GM12878 (cell line): ENCODE data around the gene ABI2. TPM values are rescaled to one million over a fixed set of nuclear protein-coding genes. Genes with fewer than 3 reads are reported as not detected.

ENCODE experiments used
- ATAC-seq: fragments of 200-7000 bp; cut with Tn5 transposase; 3 replicates; pipeline ENCODE4 v1.9.1; 2020; ENCODE audit warnings: mild to moderate bottlenecking, moderate library complexity
- BruUV-seq: library from RNA; stranded (reverse); fragments of 400-500 nt; replicated peaks from 2 replicates; lab custom pipeline; 2021; lab: Mats Ljungman, UMichigan
- CTCF ChIA-PET: fragments of 300-600 bp; sonication (Branson Sonifier 250); formaldehyde crosslinking; extraction: SDS; loops from one replicate; lab custom pipeline; 2021; ENCODE audit warnings: inconsistent platforms; lab: Yijun Ruan, JAX
- POLR2A ChIA-PET: fragments of 350-600 bp; formaldehyde crosslinking; extraction: SDS; loops from one replicate; lab custom pipeline; 2021; ENCODE audit warnings: inconsistent platforms; lab: Charles Lee
- RAD21 ChIA-PET: fragments of 300-600 bp; sonication (Branson Sonifier 250); formaldehyde crosslinking; loops from one replicate; lab custom pipeline; 2023; ENCODE audit warnings: antibody characterized with exemption; ENCODE audit not compliant: unreplicated experiment; lab: Charles Lee
- SMC1A ChIA-PET: fragments of 300-600 bp; sonication (Branson Sonifier 250); formaldehyde crosslinking; loops from one replicate; lab custom pipeline; 2023; ENCODE audit not compliant: unreplicated experiment, uncharacterized antibody; lab: Charles Lee
- DNase-seq: peaks from one replicate; pipeline ENCODE4 v3.0.0-alpha.2; 2011; ENCODE audit warnings: low read depth, low spot score
- FAIRE-seq: peaks from 3 replicates; lab custom pipeline; 2011; peaks lifted over from hg19 to GRCh38; lab: Jason Lieb, UNC
- H2AFZ ChIP-seq: 2 replicates; pipeline ENCODE4 v1.6.0; 2011; ENCODE audit warnings: low read depth, low read length, control low read depth; ENCODE audit not compliant: control insufficient read depth
- H3K27ac ChIP-seq: 2 replicates; pipeline ENCODE4 v1.5.1; 2011; ENCODE audit warnings: control low read depth; ENCODE audit not compliant: control insufficient read depth, insufficient read depth
- H3K27me3 ChIP-seq, 2 experiments: replicated peaks in 1 of 2; 2 replicates each; pipeline versions ENCODE4 v1.6.0 to v1.6.1; 2011; ENCODE audit warnings: low read length in 1 of 2; ENCODE audit not compliant: control insufficient read depth in 2 of 2, insufficient read depth in 2 of 2
- H3K36me3 ChIP-seq, 2 experiments: 2 replicates each; pipeline ENCODE4 v1.5.1; 2011; ENCODE audit warnings: low read length in 1 of 2; ENCODE audit not compliant: control insufficient read depth in 2 of 2, insufficient read depth in 2 of 2
- H3K4me1 ChIP-seq: 2 replicates; pipeline ENCODE4 v1.6.1; 2011; ENCODE audit warnings: mild to moderate bottlenecking, low read length, moderate library complexity, mixed read lengths; ENCODE audit not compliant: control insufficient read depth, insufficient read depth
- H3K4me2 ChIP-seq: 2 replicates; pipeline ENCODE4 v1.6.0; 2011; ENCODE audit warnings: control low read depth; ENCODE audit not compliant: control insufficient read depth, insufficient read depth
- H3K4me3 ChIP-seq: fragments of 200-600 bp; sonication (generic); 2 replicates; pipeline ENCODE4 v1.5.1; 2016
- H3K79me2 ChIP-seq: 2 replicates; pipeline ENCODE4 v1.6.0; 2011; ENCODE audit warnings: low read length; ENCODE audit not compliant: control insufficient read depth, insufficient read depth
- H3K9ac ChIP-seq: 2 replicates; pipeline ENCODE4 v1.8.0; 2011; ENCODE audit warnings: low read length, control low read depth, mixed read lengths; ENCODE audit not compliant: control insufficient read depth, insufficient read depth
- H3K9me3 ChIP-seq: replicated peaks from 3 replicates; pipeline ENCODE4 v1.5.1; 2011; ENCODE audit warnings: mild to moderate bottlenecking, low read length; ENCODE audit not compliant: control insufficient read depth, insufficient read depth
- H4K20me1 ChIP-seq: 2 replicates; pipeline ENCODE4 v1.6.0; 2011; ENCODE audit not compliant: control insufficient read depth, insufficient read depth
- BACH1 ChIP-seq: fragments of 450-650 bp; IDR thresholded peaks from 2 replicates; pipeline ENCODE4 v1.6.1; 2017; ENCODE audit warnings: mild to moderate bottlenecking, borderline replicate concordance
- ETV6 ChIP-seq, 2 experiments: fragments of 450-650 bp in 1 of 2; IDR thresholded peaks in 1 of 2; conservative IDR thresholded peaks in 1 of 2; 2 replicates each; pipeline ENCODE4 v1.6.1; 2014; ENCODE audit warnings: antibody characterized with exemption in 1 of 2, borderline replicate concordance in 1 of 2, low read depth in 1 of 2, mild to moderate bottlenecking in 1 of 2, moderate library complexity in 1 of 2
- GATAD2B ChIP-seq: fragments of 450-650 bp; conservative IDR thresholded peaks from 2 replicates; pipeline ENCODE4 v1.6.1; 2017; ENCODE audit warnings: low read depth, mild to moderate bottlenecking, moderate library complexity
- POLR2AphosphoS2 ChIP-seq: IDR thresholded peaks from 2 replicates; pipeline ENCODE4 v1.6.1; 2011; ENCODE audit warnings: low read depth, mild to moderate bottlenecking, low read length, improper control_type of control experiment, moderate library complexity
- RCOR1 ChIP-seq: conservative IDR thresholded peaks from 2 replicates; pipeline ENCODE4 v1.6.1; 2012; ENCODE audit warnings: low read depth, low read length, improper control_type of control experiment
- SMAD1 ChIP-seq: fragments of 450-650 bp; IDR thresholded peaks from 2 replicates; pipeline ENCODE4 v1.6.1; 2018; ENCODE audit warnings: mild to moderate bottlenecking, low read depth; ENCODE audit not compliant: partially characterized antibody
- SMC3 ChIP-seq: IDR thresholded peaks from 2 replicates; pipeline ENCODE4 v1.6.1; 2011; ENCODE audit warnings: low read length, improper control_type of control experiment, borderline replicate concordance
- STAT1 ChIP-seq: fragments of 450-650 bp; conservative IDR thresholded peaks from 2 replicates; pipeline ENCODE4 v1.6.1; 2014; ENCODE audit warnings: antibody characterized with exemption, mild to moderate bottlenecking
- SUZ12 ChIP-seq: fragments of 200-600 bp; sonication (generic); IDR thresholded peaks from one replicate; pipeline ENCODE4 v1.6.1; 2018; ENCODE audit warnings: antibody characterized with exemption, mild to moderate bottlenecking; ENCODE audit not compliant: unreplicated experiment
- TARDBP ChIP-seq: IDR thresholded peaks from 2 replicates; pipeline ENCODE4 v1.6.1; 2016; ENCODE audit warnings: borderline replicate concordance
- TCF3 ChIP-seq: IDR thresholded peaks from 2 replicates; pipeline ENCODE4 v1.6.1; 2012; ENCODE audit warnings: low read depth, mild to moderate bottlenecking, low read length, borderline replicate concordance; ENCODE audit not compliant: insufficient read depth
- ZNF274 ChIP-seq: IDR thresholded peaks from one replicate; pipeline ENCODE4 v1.8.0; 2011; ENCODE audit not compliant: insufficient read length, insufficient read depth
- ZNF592 ChIP-seq: fragments of 450-650 bp; IDR thresholded peaks from 2 replicates; pipeline ENCODE4 v1.6.1; 2017; ENCODE audit warnings: mild to moderate bottlenecking, moderate library complexity
- WGBS: methylation state at CpG from one replicate; pipeline ENCODE4 v1.1.6; 2016; ENCODE audit warnings: low lambda C conversion rate; ENCODE audit not compliant: insufficient replicate concordance, insufficient coverage; ENCODE audit errors: missing lambda C conversion rate; 5-methylcytosine and 5-hydroxymethylcytosine counted together
- in situ Hi-C: fragments of 300-500 bp; cut with MboI; formaldehyde crosslinking; loops from 9 replicates; pipeline ENCODE4 v1.14.3; 2018; ENCODE audit warnings: mixed read lengths
- intact Hi-C: fragments of 100-400 bp; cut with micrococcal nuclease; formaldehyde crosslinking; loops from one replicate; pipeline ENCODE4 v1.14.2; 2022; ENCODE audit not compliant: unreplicated experiment
- polyA plus RNA-seq, 11 experiments: library from polyadenylated mRNA; depleted of rRNA in 4 of 11; unstranded in 6 of 11; stranded (reverse) in 5 of 11; fragments of >200 nt; fragmentation: Nextera tagmentation in 4 of 11; fragmentation: Illumina TruSeq in 1 of 11; extraction: Ambion mirVana in 4 of 11; extraction: Trizol in 1 of 11; gene quantifications; 1 replicate in 1 of 11; 2 replicates in 10 of 11; pipeline versions ENCODE4 v1.2.1 to v1.2.3, GENCODE V29; 2011 to 2016; ENCODE audit warnings: inconsistent platforms in 2 of 11, missing spikeins in 2 of 11, low read depth in 1 of 11
- total RNA-seq, 4 experiments: library from RNA; depleted of rRNA in 3 of 4; stranded (reverse); fragments of >200 nt in 3 of 4; fragmentation: Illumina TruSeq in 1 of 4; extraction: Trizol in 1 of 4; gene quantifications; 2 replicates each; pipeline versions ENCODE4 v1.2.1 to v1.2.3, GENCODE V29; 2013 to 2021

ABI2 gene
- total and polyA plus RNA-seq, 10 of the 15 experiments (the other 5 are each of a cell fraction or from before 2014, with no cell fraction given): 8.9 to 44.5 (median 30.3) TPM

GRCh38 chr2:203399031-203399430 is 70.8 kb downstream of the ABI2 start:
- ATAC-seq (no peak), DNase-seq (no peak)
- Histone ChIP-seq H3K4me3 (no peak overlapping the region), H2AFZ (no peak overlapping the region)
- intact Hi-C loops: no loop called here
- TF ChIP-seq SMC3 (no peak), SMAD1 (no peak), STAT1 (no peak), RCOR1 (no peak), GATAD2B (no peak), POLR2AphosphoS2 (no peak), BACH1 (no peak), ETV6 (conservative IDR thresholded peaks at IDR 0.05 in 1 of 2, IDR thresholded peaks at IDR 0.05 in 1 of 2; ENCODE audit: borderline replicate concordance in 1 of 2, low read depth in 1 of 2) (no peak), ZNF274 (no peak), TCF3 (no peak), ZNF592 (no peak), TARDBP (no peak), SUZ12 (no peak)
- TF ChIP-seq, all 136 proteins: peak for 0
- POLR2A ChIA-PET: no interaction called here
- RAD21 ChIA-PET: no interaction called here
- no peak for FAIRE-seq
- no TSS peak for BruUV-seq
- Histone ChIP-seq H3K9me3 (no peaks in the 10 kb centered on the region; the same call in 2 of the 3 replicates), H4K20me1 (no peaks in the 10 kb centered on the region), H3K4me2 (no peak overlapping the region), H3K4me1 (no peaks in the 10 kb centered on the region), H3K36me3 (peaks cover 2 to 6% of the 10 kb centered on the region in 2 experiments; a peak in 3 of 4 replicates), H3K27ac (no peak overlapping the region), H3K79me2 (no peaks in the 10 kb centered on the region), H3K9ac (no peak overlapping the region), H3K27me3 (no peaks in the 10 kb centered on the region)
- in situ Hi-C loops: no loop called here
- SMC1A ChIA-PET: no interaction called here
- CTCF ChIA-PET: no interaction called here
- 95% methylated on average over 1 of the region's 1 CpG for WGBS
